Retinal pigment epithelial cell (primary cell): ENCODE data around the gene ENPP7.
A peak's percentile ranks its signal among the peaks of the same experiment; 100 is the strongest.

Source experiments
- DNase-seq: peaks from one replicate; pipeline ENCODE4 v3.0.0-alpha.2; 2010; ENCODE audit warnings: low read depth
- H3K4me3 ChIP-seq: 2 replicates; pipeline ENCODE4 v1.5.1; 2011; ENCODE audit warnings: mild to moderate bottlenecking, low read length, control low read depth, moderate library complexity
- TF ChIP-seq, protein P1 (sequence below): conservative IDR thresholded peaks from 2 replicates; pipeline ENCODE4 v1.5.1; 2011; ENCODE audit warnings: low read depth, low read length, control low read depth, inconsistent platforms

Gene ENPP7

DNA sequence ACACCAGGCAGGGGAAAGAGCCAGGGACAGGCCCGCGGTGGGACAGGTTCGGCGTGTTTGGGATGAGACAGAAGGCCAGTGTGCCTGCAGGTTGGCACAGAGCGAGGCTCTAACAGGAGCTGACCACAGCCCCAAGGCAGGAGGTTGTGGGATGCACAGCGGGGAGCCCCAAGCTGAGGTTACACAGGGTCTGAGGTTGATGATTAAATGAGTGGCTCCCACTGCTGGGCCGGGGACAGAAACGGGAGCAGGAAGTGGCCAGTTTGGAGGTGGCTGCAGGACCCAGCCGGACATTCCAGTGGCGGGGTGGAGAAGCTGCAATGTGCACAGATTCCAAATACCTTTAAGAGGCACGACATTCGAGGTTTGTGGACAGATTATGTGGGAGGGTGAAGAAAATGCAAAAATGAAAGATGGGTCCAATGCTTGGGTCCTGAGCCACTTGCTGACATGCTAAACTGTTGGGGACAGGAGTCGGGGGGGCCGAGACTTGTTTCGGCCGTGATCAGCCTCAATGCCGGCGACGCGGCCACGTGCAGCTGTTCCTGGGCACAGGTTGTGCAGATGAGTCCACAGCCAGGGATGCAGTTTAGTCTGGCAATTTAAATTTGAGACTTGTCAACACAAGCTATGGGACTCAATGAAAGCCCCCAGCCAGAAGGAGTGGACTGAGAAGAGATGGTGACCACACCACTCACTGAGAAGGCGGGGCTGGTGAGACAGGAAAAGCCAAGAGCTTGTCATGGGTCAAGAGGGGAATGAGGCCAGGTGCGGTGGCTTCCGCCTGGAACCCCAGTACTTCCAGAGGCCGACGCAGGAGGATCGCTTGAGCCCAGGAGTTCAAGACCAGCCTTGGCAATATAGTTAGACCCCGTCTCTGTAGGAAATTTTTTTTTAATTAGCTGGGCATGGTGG lies 8.7 kb downstream of the ENPP7 start:
- DNase-seq = no peak
- TF ChIP-seq, protein P1, sequence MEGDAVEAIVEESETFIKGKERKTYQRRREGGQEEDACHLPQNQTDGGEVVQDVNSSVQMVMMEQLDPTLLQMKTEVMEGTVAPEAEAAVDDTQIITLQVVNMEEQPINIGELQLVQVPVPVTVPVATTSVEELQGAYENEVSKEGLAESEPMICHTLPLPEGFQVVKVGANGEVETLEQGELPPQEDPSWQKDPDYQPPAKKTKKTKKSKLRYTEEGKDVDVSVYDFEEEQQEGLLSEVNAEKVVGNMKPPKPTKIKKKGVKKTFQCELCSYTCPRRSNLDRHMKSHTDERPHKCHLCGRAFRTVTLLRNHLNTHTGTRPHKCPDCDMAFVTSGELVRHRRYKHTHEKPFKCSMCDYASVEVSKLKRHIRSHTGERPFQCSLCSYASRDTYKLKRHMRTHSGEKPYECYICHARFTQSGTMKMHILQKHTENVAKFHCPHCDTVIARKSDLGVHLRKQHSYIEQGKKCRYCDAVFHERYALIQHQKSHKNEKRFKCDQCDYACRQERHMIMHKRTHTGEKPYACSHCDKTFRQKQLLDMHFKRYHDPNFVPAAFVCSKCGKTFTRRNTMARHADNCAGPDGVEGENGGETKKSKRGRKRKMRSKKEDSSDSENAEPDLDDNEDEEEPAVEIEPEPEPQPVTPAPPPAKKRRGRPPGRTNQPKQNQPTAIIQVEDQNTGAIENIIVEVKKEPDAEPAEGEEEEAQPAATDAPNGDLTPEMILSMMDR = no peak
- H3K4me3 ChIP-seq = no peak overlapping the region

DNA sequence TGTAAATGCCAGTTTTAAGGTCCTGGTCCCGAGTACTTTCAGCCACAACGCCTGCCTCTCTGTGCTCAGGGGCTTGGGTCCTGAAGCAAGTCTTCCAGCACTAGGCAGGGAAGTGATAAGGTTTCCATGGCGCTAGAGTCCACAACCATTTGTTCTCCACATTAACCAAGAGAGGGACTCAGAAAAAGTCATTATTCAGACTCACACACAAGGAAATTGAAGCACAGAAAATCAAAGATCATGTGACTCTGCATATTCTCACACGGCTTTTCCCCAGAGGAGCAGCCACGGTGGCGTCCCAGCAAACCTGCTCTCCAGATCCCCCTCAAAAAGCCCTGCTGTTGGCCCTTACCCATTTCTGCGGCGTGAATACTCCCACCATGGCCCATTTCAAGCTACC lies 9.7 kb downstream of the ENPP7 start:
- DNase-seq = no peak
- no peak overlapping the region for H3K4me3 ChIP-seq
- TF ChIP-seq, protein P1 = no peak

DNA sequence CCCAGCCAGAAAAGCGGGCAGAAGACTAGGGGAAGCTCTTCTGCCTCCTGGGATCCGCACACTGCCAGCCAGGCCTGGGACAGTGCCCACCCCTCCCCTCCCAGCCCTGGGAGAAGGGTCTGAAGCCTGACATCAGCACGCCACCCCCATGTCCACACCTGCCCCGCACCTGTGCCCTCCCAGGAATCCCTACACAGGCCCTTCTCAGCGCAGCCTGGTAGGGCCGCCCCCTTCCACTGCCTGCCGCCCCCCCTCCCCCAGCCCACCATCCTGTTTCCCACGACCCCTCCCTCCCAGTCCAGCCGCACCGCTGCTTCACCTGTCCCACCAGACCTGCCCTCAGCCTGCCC lies 10.6 kb downstream of the ENPP7 start:
- no peak for DNase-seq
- TF ChIP-seq, protein P1 = no peak

DNA sequence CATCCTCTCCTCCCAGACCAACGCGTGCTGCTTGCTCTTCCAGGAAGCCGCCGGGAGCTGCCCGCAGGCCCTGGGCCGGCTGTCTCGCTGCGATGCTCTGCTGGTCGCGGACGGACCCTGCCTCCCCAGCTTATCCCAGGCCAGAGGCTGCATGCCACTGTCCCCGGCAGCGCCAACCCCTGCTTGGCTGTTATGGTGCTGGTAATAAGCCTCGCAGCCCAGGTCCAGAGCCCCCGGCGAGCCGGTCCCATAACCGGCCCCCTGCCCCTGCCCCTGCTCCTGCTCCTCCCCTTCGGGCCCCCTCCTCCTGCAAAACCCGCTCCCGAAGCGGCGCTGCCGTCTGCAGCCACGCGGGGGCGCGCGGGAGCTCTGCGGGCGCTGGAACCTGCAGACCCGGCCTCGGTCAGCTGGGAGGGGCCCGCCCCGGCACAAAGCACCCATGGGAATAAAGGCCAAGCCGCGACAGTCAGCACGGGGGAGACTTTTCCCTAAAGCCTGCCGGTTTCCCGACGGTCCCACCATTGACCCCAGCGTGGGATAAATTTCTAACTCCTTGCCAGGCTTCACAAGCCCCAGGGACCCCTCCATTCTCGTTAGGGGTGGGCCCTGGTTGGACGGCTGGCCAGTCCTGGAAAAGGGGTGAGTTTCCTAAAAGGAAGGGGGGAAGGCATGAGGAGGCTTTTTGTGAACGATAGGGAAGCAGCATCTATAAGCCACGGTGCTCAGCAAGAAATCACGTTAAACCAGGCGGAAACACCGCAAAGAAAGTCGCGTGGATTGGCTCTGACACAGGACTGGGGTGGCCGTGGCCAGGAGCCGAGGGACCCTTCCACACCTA lies 11.2 kb downstream of the ENPP7 start:
- TF ChIP-seq, protein P1 = peak; percentile 87
- no peak overlapping the region for H3K4me3 ChIP-seq
- no peak for DNase-seq

More for the DNA sequence above, 10.6 kb downstream of the ENPP7 start:
- no peak overlapping the region for H3K4me3 ChIP-seq

DNA sequence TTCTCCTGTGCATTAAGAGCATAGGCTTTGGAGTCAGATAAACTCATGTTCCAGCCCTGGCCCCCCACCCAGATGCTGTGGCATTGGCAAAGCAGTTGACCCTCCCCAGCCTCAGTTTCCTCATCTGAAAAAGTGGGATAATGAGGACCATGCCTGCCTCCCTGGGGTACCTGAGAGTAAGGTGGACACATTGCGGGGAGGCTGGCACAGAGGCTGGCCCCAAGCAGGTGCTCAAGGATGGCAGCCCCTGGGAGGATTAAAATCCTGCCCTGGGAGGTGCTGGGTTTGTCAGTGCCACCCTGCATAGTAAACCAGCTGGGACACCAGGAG lies 11.8 kb downstream of the ENPP7 start:
- DNase-seq = no peak
- no peak overlapping the region for H3K4me3 ChIP-seq
- TF ChIP-seq, protein P1 = no peak

DNA sequence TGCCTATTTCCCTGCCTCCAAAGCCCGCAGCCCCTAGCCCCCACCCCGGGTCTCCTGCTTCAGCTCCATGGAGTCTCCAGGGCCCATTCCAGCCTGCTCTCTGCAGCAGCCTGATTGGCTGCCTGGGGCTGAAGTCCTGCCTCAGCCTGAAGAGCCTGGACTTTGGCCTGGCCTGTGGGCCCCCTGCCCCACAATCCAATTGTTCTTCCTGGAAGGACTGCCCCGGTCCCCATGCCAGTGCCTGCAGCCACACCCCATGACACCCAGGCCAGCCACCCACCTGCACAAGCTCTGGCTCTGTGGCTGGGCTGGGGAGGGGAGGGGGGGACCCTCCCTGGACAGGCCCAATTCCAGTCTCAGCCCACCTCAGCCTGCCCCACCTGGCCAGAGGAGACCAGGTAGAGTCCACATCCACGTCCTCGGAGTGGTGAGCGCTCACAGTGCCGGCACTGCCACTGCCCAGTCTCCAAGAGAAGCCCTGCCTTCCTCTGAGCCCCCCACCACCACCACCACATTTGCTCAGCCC lies 12.3 kb downstream of the ENPP7 start:
- TF ChIP-seq, protein P1 = no peak
- DNase-seq = no peak
- H3K4me3 ChIP-seq = no peak overlapping the region
